Measurements from ENCODE around the gene ARHGAP42.
A peak's percentile ranks its signal among the peaks of the same experiment; 100 is the strongest.

The ARHGAP42 gene

DNA sequence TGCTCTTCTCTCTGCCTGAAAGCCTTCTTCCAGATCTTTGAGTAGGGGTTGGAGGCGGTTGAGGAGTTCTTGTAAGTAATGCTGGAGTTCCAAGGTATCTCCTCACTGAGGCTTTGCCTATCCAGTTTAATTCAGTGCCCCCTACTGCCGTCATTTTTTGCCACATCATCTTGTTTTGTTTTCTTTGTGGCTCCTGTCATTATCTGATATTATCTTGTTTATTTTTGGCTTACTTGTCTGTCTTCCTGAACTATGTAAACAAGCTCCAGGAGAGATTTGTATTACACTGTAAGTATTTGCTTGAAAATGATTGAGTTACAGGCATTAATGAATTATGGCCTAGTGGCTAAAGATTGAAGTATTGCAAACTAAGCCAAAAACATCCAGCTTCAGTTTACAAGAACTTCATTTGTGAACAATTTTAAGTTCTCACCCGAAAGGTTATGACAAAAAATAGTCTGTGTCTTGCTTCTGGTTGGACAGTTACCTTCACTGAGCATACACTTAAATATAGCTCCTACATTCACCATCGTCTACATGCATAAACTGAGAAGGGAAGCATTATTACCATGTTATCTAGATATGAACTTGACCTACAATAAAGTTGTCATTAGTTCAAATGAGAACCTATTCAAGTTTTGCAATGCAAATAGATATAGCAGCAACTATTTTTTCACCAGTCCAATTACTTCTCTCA is 154.8 kb downstream of the ARHGAP42 start:
- Histone ChIP-seq H3K4me3 (no peak overlapping the region), H3K27ac (no peak overlapping the region)
- no peak for DNase-seq (ENCODE audit: low spot score)
- TF ChIP-seq, protein P1, sequence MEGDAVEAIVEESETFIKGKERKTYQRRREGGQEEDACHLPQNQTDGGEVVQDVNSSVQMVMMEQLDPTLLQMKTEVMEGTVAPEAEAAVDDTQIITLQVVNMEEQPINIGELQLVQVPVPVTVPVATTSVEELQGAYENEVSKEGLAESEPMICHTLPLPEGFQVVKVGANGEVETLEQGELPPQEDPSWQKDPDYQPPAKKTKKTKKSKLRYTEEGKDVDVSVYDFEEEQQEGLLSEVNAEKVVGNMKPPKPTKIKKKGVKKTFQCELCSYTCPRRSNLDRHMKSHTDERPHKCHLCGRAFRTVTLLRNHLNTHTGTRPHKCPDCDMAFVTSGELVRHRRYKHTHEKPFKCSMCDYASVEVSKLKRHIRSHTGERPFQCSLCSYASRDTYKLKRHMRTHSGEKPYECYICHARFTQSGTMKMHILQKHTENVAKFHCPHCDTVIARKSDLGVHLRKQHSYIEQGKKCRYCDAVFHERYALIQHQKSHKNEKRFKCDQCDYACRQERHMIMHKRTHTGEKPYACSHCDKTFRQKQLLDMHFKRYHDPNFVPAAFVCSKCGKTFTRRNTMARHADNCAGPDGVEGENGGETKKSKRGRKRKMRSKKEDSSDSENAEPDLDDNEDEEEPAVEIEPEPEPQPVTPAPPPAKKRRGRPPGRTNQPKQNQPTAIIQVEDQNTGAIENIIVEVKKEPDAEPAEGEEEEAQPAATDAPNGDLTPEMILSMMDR (IDR thresholded peaks at IDR 0.05): no peak

DNA sequence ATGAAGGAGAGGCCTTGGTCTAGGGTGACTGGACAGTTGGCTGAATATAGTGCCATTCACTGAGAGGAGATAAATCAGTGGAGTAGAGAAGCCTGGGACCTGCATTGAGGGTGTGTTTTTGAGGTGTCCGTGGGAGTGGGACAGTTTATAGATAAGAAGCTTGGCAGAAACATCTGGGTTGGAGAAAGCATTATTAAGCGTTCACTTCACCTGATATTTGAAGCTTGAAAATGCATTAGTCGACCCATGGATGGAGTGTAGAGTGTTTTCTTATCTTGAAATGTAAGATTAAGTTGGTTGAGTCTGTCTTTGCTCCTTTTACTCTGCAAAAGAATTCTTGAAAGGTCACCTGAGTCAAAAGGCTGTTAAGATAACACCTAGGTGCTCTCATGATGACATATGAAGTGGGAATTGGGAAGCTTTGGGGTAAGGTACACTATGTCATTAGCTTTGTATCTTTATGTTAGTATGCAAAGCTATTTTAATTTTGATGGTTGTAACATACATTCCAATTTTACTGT is 160.7 kb downstream of the ARHGAP42 start:
- TF ChIP-seq, protein P1 (IDR thresholded peaks at IDR 0.05): no peak
- Histone ChIP-seq H3K4me3 (no peak overlapping the region), H3K27ac (no peak overlapping the region)
- DNase-seq (ENCODE audit: low spot score): no peak

DNA sequence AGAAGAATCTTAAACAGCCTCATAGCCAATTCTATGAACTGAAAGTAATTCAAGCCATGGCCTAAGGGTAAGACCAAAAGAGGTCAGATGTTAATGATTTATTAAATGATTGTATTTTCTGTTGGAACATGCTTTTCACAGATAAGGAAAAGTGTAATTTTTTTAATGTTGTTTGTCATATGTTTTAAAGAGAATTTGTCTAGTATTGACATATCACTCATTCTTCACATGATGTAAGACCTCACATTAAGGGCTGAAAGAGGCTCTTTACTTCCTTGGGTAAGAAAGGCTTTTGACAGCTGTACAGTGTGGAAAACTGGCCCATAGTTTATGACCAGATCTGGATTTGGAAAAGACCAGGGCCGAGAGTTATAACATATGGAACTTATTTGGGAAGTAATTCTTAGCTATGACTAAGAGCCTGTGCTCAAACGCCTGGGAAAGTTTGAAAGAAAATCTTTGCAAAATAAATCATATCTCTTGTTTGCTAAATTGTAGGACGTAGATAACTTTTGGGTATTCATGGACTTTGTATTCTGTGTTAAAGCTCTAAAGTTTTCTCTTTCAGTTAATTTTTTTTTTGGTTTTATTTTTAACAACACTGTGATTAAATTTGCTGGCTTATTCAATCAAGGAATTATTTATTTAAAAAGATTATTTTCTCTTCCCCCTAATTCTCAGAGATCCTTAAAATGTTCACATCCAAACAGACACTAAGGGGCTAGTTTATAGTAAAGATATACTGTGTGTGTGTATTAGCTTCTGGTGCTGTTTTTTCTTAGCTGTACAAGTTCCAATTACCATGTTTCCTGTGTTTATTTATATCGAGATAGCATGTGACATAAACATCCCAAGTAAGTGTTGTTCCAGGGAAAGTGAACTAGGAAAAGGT is 162.2 kb downstream of the ARHGAP42 start:
- H3K27ac ChIP-seq: peak overlapping the region; percentile 26 to 34
- TF ChIP-seq, protein P1 (IDR thresholded peaks at IDR 0.05): no peak
- peak overlapping the region; percentile 33 for H3K4me3 ChIP-seq
- DNase-seq (ENCODE audit: low spot score): no peak

DNA sequence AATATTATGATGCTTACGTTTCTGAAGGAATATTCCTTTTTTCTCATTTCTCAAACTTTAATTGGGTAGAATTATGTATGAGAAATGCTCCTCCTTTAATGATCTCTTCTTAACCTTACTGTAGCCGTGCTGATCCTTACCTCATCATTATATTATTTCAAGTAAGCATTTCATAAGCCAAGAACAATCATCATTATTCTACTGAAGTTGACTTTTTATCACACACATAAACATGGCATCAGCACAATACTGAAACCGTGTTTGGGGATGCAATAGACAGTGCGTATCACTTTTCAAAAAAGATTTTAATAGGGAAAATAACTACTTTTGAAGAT is 162.8 kb downstream of the ARHGAP42 start:
- TF ChIP-seq, protein P1 (IDR thresholded peaks at IDR 0.05): no peak
- peak overlapping the region; percentile 33 for H3K4me3 ChIP-seq
- no peak for DNase-seq (ENCODE audit: low spot score)
- no peak overlapping the region for H3K27ac ChIP-seq

DNA sequence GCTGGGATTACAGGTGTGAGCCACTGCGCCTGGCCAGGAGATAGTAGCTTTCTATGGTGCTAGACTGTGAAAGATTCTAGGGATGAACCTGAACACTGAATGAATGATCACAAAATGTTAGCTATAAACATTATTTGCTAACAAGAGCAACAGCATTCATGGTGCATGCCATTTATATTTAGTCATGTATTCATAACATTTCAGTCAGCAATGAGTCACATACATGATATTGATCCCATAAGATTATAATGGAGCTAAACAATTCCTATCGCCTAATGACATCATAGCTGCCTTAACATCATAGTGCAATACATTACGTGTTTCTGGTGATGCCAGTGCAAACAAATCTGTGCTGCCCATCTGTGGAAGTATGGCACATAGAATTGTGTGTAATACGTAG is 164.1 kb downstream of the ARHGAP42 start:
- no peak for DNase-seq (ENCODE audit: low spot score)
- no peak overlapping the region for H3K27ac ChIP-seq
- TF ChIP-seq, protein P1 (IDR thresholded peaks at IDR 0.05): no peak
- no peak overlapping the region for H3K4me3 ChIP-seq

DNA sequence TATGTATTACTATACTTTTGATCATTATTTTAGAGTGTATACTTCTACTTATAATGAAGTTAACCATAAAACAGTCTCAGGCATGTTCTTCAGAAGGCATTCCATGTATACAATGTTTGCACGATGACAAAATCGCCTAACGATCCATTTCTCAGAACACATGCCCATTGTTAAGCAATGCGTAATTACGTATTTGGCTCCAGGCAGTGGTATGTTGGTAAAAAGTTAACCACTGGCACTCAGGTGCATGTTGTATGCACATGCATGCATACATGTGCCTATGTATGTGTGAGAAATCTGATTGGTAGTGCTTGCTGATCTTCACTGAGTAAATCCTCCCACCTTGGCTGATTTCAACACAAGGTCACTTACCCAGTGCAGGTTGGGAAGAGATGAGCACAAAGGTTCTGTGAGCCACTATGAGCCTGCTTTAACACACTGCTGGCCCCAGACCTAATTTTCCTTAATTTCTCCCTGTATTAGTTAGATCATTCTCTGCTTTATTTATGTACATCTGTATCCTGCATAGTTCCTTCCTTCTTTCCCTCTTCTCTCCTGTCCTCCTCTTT is 164.6 kb downstream of the ARHGAP42 start:
- DNase-seq (ENCODE audit: low spot score): no peak
- H3K27ac ChIP-seq: no peak overlapping the region
- TF ChIP-seq, protein P1 (IDR thresholded peaks at IDR 0.05): no peak
- H3K4me3 ChIP-seq: no peak overlapping the region
